GM19239 (cell line): ENCODE measurements around the gene AP1G2.

Experiments
- DNase-seq: peaks from one replicate; pipeline ENCODE4 v3.0.0; 2011; ENCODE audit warnings: low spot score; ENCODE audit not compliant: insufficient read length
- FAIRE-seq: peaks from 2 replicates; lab custom pipeline; 2011; peaks lifted over from hg19 to GRCh38; lab: Jason Lieb, UNC

Gene AP1G2

DNA sequence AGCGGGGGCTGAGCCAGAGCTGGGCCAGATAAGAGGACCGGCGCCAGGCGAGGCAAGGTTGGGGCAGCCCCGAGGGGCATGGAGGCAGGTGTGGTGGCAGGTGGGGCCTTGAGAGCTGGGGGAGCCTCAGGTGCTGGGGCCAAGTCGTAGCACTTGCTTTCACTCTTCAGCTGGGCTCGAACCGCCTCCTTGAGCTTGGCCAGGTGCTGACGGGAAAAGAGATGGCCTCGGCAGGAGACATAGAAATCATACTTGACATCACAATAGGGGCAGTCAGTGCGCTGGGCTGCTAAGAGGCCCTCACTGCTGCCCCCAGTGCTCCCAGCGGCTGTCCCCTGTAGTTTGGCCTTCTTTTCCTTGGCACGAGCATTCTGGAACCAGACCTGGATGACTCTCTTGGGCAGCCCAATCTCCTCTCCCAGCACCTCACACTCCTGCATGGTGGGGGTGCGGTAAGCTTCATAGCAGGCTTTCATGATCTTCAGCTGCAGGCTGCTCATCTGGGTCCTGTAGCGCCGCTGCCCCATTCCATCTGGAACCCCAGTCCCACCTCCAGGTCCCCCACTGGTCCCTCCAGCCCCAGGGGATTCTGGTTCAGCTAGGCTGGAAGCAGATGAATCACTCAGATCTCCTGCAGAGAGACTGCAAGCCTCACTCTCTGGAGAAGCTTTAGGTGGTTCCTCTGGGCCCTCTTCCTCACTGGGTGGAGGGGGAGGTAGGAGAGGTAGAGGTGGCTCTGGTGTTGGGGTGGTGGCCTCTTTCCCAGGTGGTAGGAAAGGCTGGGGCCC, 44.2 kb downstream of the AP1G2 start:
- FAIRE-seq = no peak

DNA sequence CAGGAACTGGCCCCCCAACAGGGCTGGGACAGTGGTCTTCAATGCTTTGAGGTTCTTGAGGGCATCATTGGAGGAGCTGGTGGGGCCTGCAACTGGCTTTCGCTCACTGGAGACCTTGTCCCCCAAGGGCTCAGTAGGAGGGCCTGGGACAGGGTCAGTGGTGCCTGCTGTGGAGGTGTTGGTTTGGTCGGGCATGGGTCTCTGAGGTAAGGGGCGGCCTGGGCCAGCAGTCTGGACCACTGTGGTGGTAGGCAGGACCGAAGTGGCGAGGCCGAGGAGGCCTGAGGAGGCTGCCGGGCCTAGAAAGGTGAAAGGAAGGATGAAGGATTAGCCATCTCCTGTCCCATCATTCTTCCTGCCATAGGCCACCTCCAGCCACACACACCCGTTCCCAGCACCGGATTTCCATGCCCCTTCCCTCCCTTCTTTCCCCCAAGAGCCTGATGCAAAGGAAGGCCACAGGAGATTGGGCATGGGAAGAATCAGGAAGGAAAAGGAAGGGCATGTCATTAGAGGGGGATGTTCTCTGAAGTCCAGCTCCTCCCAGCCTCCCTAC, 44.9 kb downstream of the AP1G2 start:
- no peak for FAIRE-seq
- DNase-seq = no peak

More for the DNA sequence above, 44.2 kb downstream of the AP1G2 start:
- no peak for DNase-seq

GRCh38 chr14:23521785-23522640, 45.6 kb downstream of the AP1G2 start:
- FAIRE-seq = no peak

GRCh38 chr14:23520899-23521533, 46.6 kb downstream of the AP1G2 start:
- no peak for FAIRE-seq
- DNase-seq = no peak

More at GRCh38 chr14:23521785-23522640, 45.6 kb downstream of the AP1G2 start:
- DNase-seq = no peak

- FAIRE-seq (no peak), DNase-seq (no peak)
Observed at GRCh38 chr14:23518709-23519108, 48.9 kb downstream of the AP1G2 start.

DNA sequence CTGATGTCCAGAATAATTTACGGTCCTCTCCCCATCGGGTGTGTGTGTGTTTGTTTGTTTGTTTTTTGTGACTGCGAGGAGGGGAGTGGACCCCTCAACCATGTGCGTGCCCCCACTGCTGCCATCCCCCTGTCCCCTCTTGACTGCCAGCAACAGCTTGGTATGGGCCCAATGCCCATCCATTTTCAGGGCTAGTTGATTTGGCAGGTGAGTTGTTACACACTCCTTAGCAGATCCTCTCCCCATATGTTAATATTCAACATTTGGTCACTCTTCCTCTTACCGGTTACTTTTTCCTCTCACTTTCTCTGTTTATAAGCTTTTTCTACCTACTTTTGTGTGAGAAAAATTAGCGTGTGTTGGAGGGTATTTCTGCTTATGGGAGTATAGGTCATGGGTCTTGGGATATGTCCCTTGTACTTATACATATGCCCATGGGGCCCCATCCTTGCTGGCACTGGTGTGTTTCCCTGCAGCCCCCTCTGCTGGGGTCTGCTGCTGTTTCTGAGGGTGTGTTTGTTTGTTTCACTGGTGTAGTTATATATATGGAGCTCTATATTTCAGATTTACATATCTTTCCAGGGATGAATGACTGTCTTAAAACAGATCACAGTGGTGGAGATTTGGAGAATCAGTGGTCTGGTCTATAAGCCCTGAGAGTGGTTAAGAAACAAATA, 49.8 kb downstream of the AP1G2 start:
- FAIRE-seq (no peak), DNase-seq (no peak)

- no peak for DNase-seq
Observed at GRCh38 chr14:23514644-23514957, 53.0 kb downstream of the AP1G2 start.

DNA sequence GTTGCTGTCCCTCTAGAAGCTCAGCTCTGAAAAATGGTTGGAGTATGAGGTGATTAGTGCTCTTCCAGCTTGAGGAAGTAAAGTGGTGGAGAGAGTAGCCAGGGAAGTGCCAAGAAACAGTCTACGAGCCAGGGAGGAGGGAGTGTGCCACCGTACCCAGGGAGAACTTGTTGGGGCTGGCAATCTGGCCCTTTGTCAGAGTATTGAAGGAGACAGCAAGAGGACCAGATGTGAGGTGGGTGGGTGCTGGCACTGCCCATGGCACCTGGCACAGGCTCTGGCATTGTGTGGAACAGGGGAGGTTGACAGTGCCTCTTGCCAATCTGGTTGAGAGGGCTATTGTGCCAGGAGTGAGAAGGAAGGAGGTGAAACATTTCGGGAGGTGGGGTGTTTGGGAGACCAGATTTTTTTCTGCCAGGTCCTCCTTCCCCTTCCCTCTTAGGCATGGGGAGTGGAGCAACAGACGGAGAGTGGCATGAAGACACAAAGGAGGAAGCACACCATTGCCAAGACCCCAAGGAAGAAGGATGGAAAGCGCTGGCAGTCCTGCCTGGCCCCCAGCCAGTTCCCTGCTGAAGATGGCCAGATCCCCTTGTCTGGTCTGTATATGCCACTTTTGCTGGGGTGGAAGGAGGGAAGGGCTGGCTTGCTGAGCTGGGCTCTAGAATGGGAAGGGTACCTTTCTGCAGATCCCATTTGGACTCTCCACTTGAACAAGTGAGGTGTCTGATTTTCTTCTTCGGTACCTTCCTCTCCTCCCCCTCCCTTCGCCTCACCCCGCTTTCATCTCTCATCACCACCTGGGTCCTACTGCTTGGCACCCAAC, 53.6 kb downstream of the AP1G2 start:
- DNase-seq (no peak), FAIRE-seq (no peak)

More at GRCh38 chr14:23514644-23514957, 53.0 kb downstream of the AP1G2 start:
- FAIRE-seq = no peak

DNA sequence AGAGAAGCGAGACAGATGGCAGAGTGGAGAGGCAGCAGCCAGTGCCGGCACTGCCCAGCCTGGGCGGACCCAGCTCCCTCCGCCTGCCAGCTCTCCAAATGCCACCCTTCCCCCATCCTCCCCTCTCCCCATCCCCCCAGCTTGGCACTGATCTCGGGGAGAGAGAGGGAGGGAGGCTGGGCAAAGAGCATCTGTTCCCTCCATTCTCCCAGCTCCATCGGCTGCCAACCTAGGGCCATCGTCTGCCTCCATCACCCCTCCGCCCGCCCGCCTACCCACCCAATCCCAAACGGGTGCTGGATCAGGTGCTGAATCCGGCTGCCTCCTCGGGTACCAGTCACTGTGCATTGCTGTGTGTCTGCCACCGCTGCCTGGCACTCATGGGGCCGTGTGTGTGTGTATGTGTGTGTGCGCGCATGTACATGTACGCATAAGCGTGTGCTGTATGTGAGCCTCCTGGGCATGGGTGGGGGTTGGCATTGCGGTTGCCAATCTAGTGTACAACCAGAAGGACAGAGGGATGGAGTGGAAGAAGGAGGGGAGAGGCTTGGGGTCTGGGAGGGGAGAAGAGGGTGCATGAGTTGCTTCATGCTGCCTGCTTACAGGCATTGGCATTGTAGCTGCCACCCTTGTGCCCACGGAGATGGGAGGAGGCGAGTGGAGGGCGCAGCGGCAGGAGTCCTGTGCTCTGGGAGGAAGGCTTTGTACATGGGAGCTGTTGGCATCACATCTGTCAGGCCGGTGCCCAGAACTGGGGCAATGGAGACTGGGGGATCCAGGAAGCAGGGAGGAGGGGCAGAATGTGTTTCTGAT, 54.4 kb downstream of the AP1G2 start:
- no peak for DNase-seq
- FAIRE-seq = no peak

DNA sequence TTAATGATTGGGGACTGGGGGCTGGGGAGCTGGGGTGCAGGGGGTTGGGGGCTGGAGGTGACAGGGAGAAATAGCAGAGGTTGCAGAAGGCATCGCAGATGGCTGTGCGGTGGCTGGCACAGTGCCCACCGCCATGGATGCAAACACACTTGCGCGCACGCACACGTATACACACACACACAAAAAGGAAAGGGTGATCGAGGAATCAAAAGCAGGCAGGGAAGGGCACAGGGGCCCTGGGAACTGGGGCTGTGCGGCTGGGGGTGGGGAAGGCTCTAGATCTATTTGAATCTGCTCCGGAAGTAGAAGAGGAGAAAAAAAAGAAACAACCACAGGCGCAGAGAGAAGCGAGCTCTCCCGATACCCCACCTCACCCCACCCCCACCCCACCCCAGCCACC, 55.4 kb downstream of the AP1G2 start:
- DNase-seq (no peak), FAIRE-seq (no peak)
